H9 (cell line): ENCODE results near the gene SIPA1L3. TPM values are rescaled to one million over a fixed set of nuclear protein-coding genes. Genes with fewer than 3 reads are reported as not detected.
A peak's percentile ranks its signal among the peaks of the same experiment; 100 is the strongest.

Source experiments
- DNase-seq: peaks from one replicate; pipeline ENCODE4 v3.0.0-alpha.2; 2017
- H2AFZ ChIP-seq: one replicate; pipeline ENCODE4 v1.6.1; 2013; ENCODE audit warnings: mild to moderate bottlenecking, low read length, control low read depth, moderate library complexity
- H2AK5ac ChIP-seq: 2 replicates; pipeline ENCODE4 v1.6.1; 2013; ENCODE audit warnings: low read length, control low read depth, mixed read lengths; ENCODE audit not compliant: insufficient read length
- H2BK120ac ChIP-seq: one replicate; pipeline ENCODE4 v1.6.1; 2013; ENCODE audit warnings: low read depth, mild to moderate bottlenecking, low read length, control low read depth, inconsistent platforms; ENCODE audit not compliant: poor library complexity, severe bottlenecking
- H2BK12ac ChIP-seq: 2 replicates; pipeline ENCODE4 v1.6.1; 2013; ENCODE audit warnings: low read length, control low read depth, mixed read lengths, low read depth; ENCODE audit not compliant: insufficient read length
- H2BK15ac ChIP-seq: 2 replicates; pipeline ENCODE4 v1.6.1; 2013; ENCODE audit warnings: low read depth, low read length, control low read depth
- H2BK20ac ChIP-seq: one replicate; pipeline ENCODE4 v1.6.1; 2013; ENCODE audit warnings: low read depth, mild to moderate bottlenecking, low read length, control low read depth, inconsistent platforms; ENCODE audit not compliant: poor library complexity, severe bottlenecking
- H2BK5ac ChIP-seq: 2 replicates; pipeline ENCODE4 v1.6.1; 2013; ENCODE audit warnings: low read length, control low read depth, mixed read lengths; ENCODE audit not compliant: insufficient read length
- H3K14ac ChIP-seq: 2 replicates; pipeline ENCODE4 v1.6.1; 2013; ENCODE audit warnings: low read length, control low read depth; ENCODE audit not compliant: insufficient read depth
- H3K18ac ChIP-seq: 2 replicates; pipeline ENCODE4 v1.6.1; 2013; ENCODE audit warnings: low read depth, mild to moderate bottlenecking, mixed read lengths, low read length, control low read depth; ENCODE audit not compliant: insufficient read length
- H3K23ac ChIP-seq: 2 replicates; pipeline ENCODE4 v1.6.1; 2013; ENCODE audit warnings: low read length, control low read depth, mixed read lengths, low read depth; ENCODE audit not compliant: insufficient read length
- H3K23me2 ChIP-seq: 2 replicates; pipeline ENCODE4 v1.6.1; 2013; ENCODE audit warnings: low read depth, mild to moderate bottlenecking, mixed read lengths, low read length, control low read depth; ENCODE audit not compliant: insufficient read length, poor library complexity, severe bottlenecking
- H3K27ac ChIP-seq: 2 replicates; pipeline ENCODE4 v1.5.1; 2013; ENCODE audit warnings: low read length, control low read depth, mixed read lengths, low read depth; ENCODE audit not compliant: insufficient read length
- H3K27me3 ChIP-seq: 2 replicates; pipeline ENCODE4 v1.6.1; 2013; ENCODE audit warnings: low read length, control low read depth, inconsistent platforms; ENCODE audit not compliant: insufficient read depth
- H3K4ac ChIP-seq: 2 replicates; pipeline ENCODE4 v1.6.1; 2013; ENCODE audit warnings: low read depth, mild to moderate bottlenecking, control low read depth, inconsistent platforms, low read length, moderate library complexity
- H3K4me1 ChIP-seq: 2 replicates; pipeline ENCODE4 v1.6.1; 2013; ENCODE audit warnings: low read length, control low read depth, inconsistent platforms; ENCODE audit not compliant: insufficient read depth
- H3K4me2 ChIP-seq: 2 replicates; pipeline ENCODE4 v1.6.1; 2013; ENCODE audit warnings: low read length, control low read depth, mixed read lengths; ENCODE audit not compliant: insufficient read length, insufficient read depth
- H3K56ac ChIP-seq: 2 replicates; pipeline ENCODE4 v1.6.1; 2013; ENCODE audit warnings: low read depth, mild to moderate bottlenecking, mixed read lengths, low read length, control low read depth; ENCODE audit not compliant: insufficient read length
- H3K79me1 ChIP-seq: 2 replicates; pipeline ENCODE4 v1.6.1; 2013; ENCODE audit warnings: low read depth, mild to moderate bottlenecking, moderate library complexity, low read length, control low read depth, inconsistent platforms; ENCODE audit not compliant: insufficient read depth, poor library complexity, severe bottlenecking
- H3K79me2 ChIP-seq: 2 replicates; pipeline ENCODE4 v1.6.1; 2013; ENCODE audit warnings: low read length, control low read depth, inconsistent platforms; ENCODE audit not compliant: insufficient read depth
- H3K9ac ChIP-seq: 2 replicates; pipeline ENCODE4 v1.6.1; 2013; ENCODE audit warnings: low read length, control low read depth, mixed read lengths; ENCODE audit not compliant: insufficient read length; ENCODE audit errors: extremely low read depth
- H3K9me3 ChIP-seq: one replicate; pipeline ENCODE4 v1.6.1; 2013; ENCODE audit warnings: low read depth, low read length, inconsistent platforms; ENCODE audit not compliant: control insufficient read depth
- H3T11ph ChIP-seq: one replicate; pipeline ENCODE4 v1.6.1; 2013; ENCODE audit warnings: mild to moderate bottlenecking, low read length, control low read depth, inconsistent platforms
- H4K20me1 ChIP-seq: one replicate; pipeline ENCODE4 v1.6.1; 2013; ENCODE audit not compliant: control insufficient read depth, insufficient read length, insufficient read depth
- H4K5ac ChIP-seq: 2 replicates; pipeline ENCODE4 v1.6.1; 2013; ENCODE audit warnings: low read depth, mild to moderate bottlenecking, mixed read lengths, low read length, control low read depth; ENCODE audit not compliant: insufficient read length
- H4K8ac ChIP-seq: replicated peaks from 2 replicates; pipeline ENCODE4 v1.6.1; 2013; ENCODE audit warnings: low read length, control low read depth, mixed read lengths, low read depth; ENCODE audit not compliant: insufficient read length
- H4K91ac ChIP-seq: 2 replicates; pipeline ENCODE4 v1.6.1; 2013; ENCODE audit warnings: low read depth, mild to moderate bottlenecking, moderate library complexity, mixed read lengths, low read length, control low read depth; ENCODE audit not compliant: insufficient read length
- H3K27ac Mint-ChIP-seq, 3 experiments: 2 replicates in 2 of 3; 3 replicates in 1 of 3; pipeline ENCODE4 v1.8.0; 2020 to 2021; ENCODE audit warnings: mixed read lengths in 3 of 3, mild to moderate bottlenecking in 1 of 3, moderate library complexity in 1 of 3
- H3K27me3 Mint-ChIP-seq: 2 replicates; pipeline ENCODE4 v1.8.0; 2021; ENCODE audit warnings: low read depth, mild to moderate bottlenecking, moderate library complexity, mixed read lengths
- H3K36me3 Mint-ChIP-seq, 3 experiments: 2 replicates in 2 of 3; 3 replicates in 1 of 3; pipeline ENCODE4 v1.8.0; 2020 to 2021; ENCODE audit warnings: low read depth in 3 of 3, mixed read lengths in 3 of 3; ENCODE audit not compliant: insufficient read depth in 1 of 3
- H3K4me1 Mint-ChIP-seq, 2 experiments: 2 replicates each; pipeline ENCODE4 v1.8.0; 2020; ENCODE audit warnings: mixed read lengths in 2 of 2
- H3K4me3 Mint-ChIP-seq, 2 experiments: 2 replicates in 1 of 2; 3 replicates in 1 of 2; pipeline ENCODE4 v1.8.0; 2020 to 2021; ENCODE audit warnings: mild to moderate bottlenecking in 2 of 2, mixed read lengths in 2 of 2, moderate library complexity in 1 of 2
- H3K9me3 Mint-ChIP-seq, 2 experiments: 2 replicates in 1 of 2; 3 replicates in 1 of 2; pipeline ENCODE4 v1.8.0; 2020; ENCODE audit warnings: mild to moderate bottlenecking in 2 of 2, mixed read lengths in 2 of 2, moderate library complexity in 1 of 2
- CTCF ChIP-seq: fragments of 200-600 bp; sonication (generic); conservative IDR thresholded peaks from 3 replicates; pipeline ENCODE4 v1.8.0; 2021; ENCODE audit warnings: antibody characterized with exemption, mild to moderate bottlenecking
- WGBS: extraction: QIAGEN DNeasy Blood & Tissue Kit; methylation state at CpG from one replicate; pipeline ENCODE4 v1.1.7; 2013; ENCODE audit warnings: missing lambda C conversion rate, low lambda C conversion rate, mixed read lengths; ENCODE audit not compliant: insufficient read length; ENCODE audit errors: extremely low coverage; 5-methylcytosine and 5-hydroxymethylcytosine counted together
- total RNA-seq: library from RNA; stranded (reverse); gene quantifications from 2 replicates; pipeline ENCODE4 v1.2.1, GENCODE V29; 2021

The SIPA1L3 gene
- total RNA-seq, 1 experiment from 2014 or later, result 40.1 TPM

- Histone ChIP-seq H3K27ac (no peak overlapping the region), H3K27me3 (no peaks in the 10 kb centered on the region), H3T11ph (no peak overlapping the region), H3K4me2 (peak overlapping the region; percentile 81), H3K4me1 (no peaks in the 10 kb centered on the region), H2BK15ac (no peak overlapping the region), H3K9ac (peak overlapping the region; percentile 21), H3K23me2 (peaks cover 20% of the 10 kb centered on the region), H2BK5ac (no peak overlapping the region), H4K5ac (no peak overlapping the region), H4K91ac (no peak overlapping the region), H3K9me3 (no peaks in the 10 kb centered on the region), H3K79me2 (no peaks in the 10 kb centered on the region), H3K23ac (no peak overlapping the region), H3K18ac (peak overlapping the region; percentile 16), H2BK20ac (no peak overlapping the region), H3K4ac (no peak overlapping the region; the same call in 1 of the 2 replicates), H4K8ac (no peak overlapping the region), H2BK120ac (no peak overlapping the region), H3K56ac (no peak overlapping the region), H4K20me1 (no peaks in the 10 kb centered on the region), H3K79me1 (no peaks in the 10 kb centered on the region), H2AFZ (no peak overlapping the region), H2BK12ac (no peak overlapping the region), H3K14ac (peak overlapping the region; percentile 65), H2AK5ac (no peak overlapping the region)
- no peak for TF ChIP-seq CTCF
- WGBS, result no CpG with 5 or more reads among the region's 30 CpGs
- peaks cover 24% of the 10 kb centered on the region for H3K27me3 Mint-ChIP-seq
- peak overlapping the region; percentile 78 to 94 (median 90); a peak in 6 of 7 replicates for H3K27ac Mint-ChIP-seq
- DNase-seq, result peak; percentile 72
- peaks cover 0 to 8% (median 8%) of the 10 kb centered on the region in 3 experiments; a peak in 4 of 7 replicates for H3K36me3 Mint-ChIP-seq
- H3K4me1 Mint-ChIP-seq, result peaks cover 24 to 53% of the 10 kb centered on the region in 2 experiments
- peak overlapping the region; percentile 53 to 82 for H3K4me3 Mint-ChIP-seq
- H3K9me3 Mint-ChIP-seq, result no peaks in the 10 kb centered on the region; a peak in 1 of 5 replicates
Measured at GRCh38 chr19:38209671-38210457, 302.9 kb downstream of the SIPA1L3 start.
